Neural cell (in vitro differentiated cells): ENCODE results near the gene SCN8A.

Experiments used
- EP300 ChIP-seq: fragments of 450-650 bp; conservative IDR thresholded peaks from 2 replicates; pipeline ENCODE4 v1.6.1; 2014; ENCODE audit warnings: antibody characterized with exemption, mild to moderate bottlenecking, moderate library complexity; ENCODE audit not compliant: poor library complexity, severe bottlenecking
- EZH2 ChIP-seq: fragments of 200-600, 300-800 bp; shearing (Covaris generic), sonication (generic); IDR thresholded peaks from 2 replicates; pipeline ENCODE4 v1.6.1; 2014; ENCODE audit warnings: antibody characterized with exemption, low read length, borderline replicate concordance, mild to moderate bottlenecking; ENCODE audit not compliant: insufficient read depth, poor library complexity, severe bottlenecking
- POLR2AphosphoS5 ChIP-seq: IDR thresholded peaks from 2 replicates; pipeline ENCODE4 v1.6.1; 2012
- SMC3 ChIP-seq: fragments of 450-650 bp; conservative IDR thresholded peaks from 2 replicates; pipeline ENCODE4 v1.6.1; 2014; ENCODE audit warnings: antibody characterized with exemption, mild to moderate bottlenecking, moderate library complexity; ENCODE audit not compliant: poor library complexity
- TAF1 ChIP-seq: IDR thresholded peaks from 2 replicates; pipeline ENCODE4 v1.6.1; 2012; ENCODE audit warnings: low read depth
- TF ChIP-seq, protein P1 (sequence below): fragments of 450-650 bp; IDR thresholded peaks from 2 replicates; pipeline ENCODE4 v1.5.1; 2014; ENCODE audit warnings: antibody characterized with exemption, mild to moderate bottlenecking, moderate library complexity; ENCODE audit not compliant: poor library complexity, severe bottlenecking
- TF ChIP-seq, protein P2 (sequence below): IDR thresholded peaks from 2 replicates; pipeline ENCODE4 v1.6.1; 2012; ENCODE audit warnings: borderline replicate concordance

DNA sequence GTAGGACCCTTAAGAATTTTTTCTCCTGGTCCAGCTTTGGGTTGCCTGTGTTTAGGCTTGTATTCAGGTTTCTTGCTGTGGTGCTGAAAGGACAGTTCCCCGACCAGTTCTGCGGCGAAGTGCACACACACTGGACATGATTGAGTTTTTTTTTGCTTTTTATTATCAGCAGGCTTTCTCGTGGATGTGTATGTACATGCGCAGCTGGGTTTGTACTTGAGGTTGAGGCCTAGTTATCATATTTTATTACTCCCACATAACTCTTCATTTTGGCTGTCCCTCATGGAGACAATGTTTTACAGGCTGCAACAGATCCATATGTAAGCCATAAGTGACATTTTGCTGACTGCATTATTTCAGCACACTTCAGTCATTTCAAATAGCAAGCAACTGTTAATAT lies 2.5 kb downstream of the SCN8A start:
- TF ChIP-seq, protein P1, sequence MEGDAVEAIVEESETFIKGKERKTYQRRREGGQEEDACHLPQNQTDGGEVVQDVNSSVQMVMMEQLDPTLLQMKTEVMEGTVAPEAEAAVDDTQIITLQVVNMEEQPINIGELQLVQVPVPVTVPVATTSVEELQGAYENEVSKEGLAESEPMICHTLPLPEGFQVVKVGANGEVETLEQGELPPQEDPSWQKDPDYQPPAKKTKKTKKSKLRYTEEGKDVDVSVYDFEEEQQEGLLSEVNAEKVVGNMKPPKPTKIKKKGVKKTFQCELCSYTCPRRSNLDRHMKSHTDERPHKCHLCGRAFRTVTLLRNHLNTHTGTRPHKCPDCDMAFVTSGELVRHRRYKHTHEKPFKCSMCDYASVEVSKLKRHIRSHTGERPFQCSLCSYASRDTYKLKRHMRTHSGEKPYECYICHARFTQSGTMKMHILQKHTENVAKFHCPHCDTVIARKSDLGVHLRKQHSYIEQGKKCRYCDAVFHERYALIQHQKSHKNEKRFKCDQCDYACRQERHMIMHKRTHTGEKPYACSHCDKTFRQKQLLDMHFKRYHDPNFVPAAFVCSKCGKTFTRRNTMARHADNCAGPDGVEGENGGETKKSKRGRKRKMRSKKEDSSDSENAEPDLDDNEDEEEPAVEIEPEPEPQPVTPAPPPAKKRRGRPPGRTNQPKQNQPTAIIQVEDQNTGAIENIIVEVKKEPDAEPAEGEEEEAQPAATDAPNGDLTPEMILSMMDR, result no peak
- TF ChIP-seq POLR2AphosphoS5 (no peak), SMC3 (no peak), TAF1 (no peak), EZH2 (no peak), EP300 (no peak)
- TF ChIP-seq, protein P2, sequence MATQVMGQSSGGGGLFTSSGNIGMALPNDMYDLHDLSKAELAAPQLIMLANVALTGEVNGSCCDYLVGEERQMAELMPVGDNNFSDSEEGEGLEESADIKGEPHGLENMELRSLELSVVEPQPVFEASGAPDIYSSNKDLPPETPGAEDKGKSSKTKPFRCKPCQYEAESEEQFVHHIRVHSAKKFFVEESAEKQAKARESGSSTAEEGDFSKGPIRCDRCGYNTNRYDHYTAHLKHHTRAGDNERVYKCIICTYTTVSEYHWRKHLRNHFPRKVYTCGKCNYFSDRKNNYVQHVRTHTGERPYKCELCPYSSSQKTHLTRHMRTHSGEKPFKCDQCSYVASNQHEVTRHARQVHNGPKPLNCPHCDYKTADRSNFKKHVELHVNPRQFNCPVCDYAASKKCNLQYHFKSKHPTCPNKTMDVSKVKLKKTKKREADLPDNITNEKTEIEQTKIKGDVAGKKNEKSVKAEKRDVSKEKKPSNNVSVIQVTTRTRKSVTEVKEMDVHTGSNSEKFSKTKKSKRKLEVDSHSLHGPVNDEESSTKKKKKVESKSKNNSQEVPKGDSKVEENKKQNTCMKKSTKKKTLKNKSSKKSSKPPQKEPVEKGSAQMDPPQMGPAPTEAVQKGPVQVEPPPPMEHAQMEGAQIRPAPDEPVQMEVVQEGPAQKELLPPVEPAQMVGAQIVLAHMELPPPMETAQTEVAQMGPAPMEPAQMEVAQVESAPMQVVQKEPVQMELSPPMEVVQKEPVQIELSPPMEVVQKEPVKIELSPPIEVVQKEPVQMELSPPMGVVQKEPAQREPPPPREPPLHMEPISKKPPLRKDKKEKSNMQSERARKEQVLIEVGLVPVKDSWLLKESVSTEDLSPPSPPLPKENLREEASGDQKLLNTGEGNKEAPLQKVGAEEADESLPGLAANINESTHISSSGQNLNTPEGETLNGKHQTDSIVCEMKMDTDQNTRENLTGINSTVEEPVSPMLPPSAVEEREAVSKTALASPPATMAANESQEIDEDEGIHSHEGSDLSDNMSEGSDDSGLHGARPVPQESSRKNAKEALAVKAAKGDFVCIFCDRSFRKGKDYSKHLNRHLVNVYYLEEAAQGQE, result peak; percentile 61
